H1 (cell line): ENCODE results near the gene OSBPL2. TPM values are rescaled to one million over a fixed set of nuclear protein-coding genes. Genes with fewer than 3 reads are reported as not detected.

Experiments used
- FOSL1 ChIP-seq: IDR thresholded peaks from 2 replicates; pipeline ENCODE4 v1.6.1; 2011; ENCODE audit warnings: mild to moderate bottlenecking, low read depth, low read length, moderate library complexity; ENCODE audit not compliant: insufficient read depth
- polyA plus RNA-seq, 7 experiments: library from polyadenylated mRNA; depleted of rRNA in 3 of 7; stranded (reverse) in 5 of 7; unstranded in 2 of 7; fragments of >200 nt in 5 of 7; fragments of 200-250 nt in 2 of 7; gene quantifications; 1 replicate in 5 of 7; 2 replicates in 1 of 7; 4 replicates in 1 of 7; pipeline versions ENCODE4 v1.2.1 to v1.2.3, GENCODE V29; 2011 to 2013; ENCODE audit warnings: missing spikeins in 2 of 7, mixed read lengths in 2 of 7
- total RNA-seq: library from RNA; stranded (reverse); fragmentation: NEBNext Ultra II Directional; extraction: Animal tissue kit (Norgen Biotek cat#: 25700); gene quantifications from 2 replicates; pipeline ENCODE4 v1.2.1, GENCODE V29; 2021

The OSBPL2 gene
- total and polyA plus RNA-seq, 2 of the 8 experiments (the other 6 are each of a cell fraction or from before 2014, with no cell fraction given), result 11.7 to 42.4 TPM

DNA sequence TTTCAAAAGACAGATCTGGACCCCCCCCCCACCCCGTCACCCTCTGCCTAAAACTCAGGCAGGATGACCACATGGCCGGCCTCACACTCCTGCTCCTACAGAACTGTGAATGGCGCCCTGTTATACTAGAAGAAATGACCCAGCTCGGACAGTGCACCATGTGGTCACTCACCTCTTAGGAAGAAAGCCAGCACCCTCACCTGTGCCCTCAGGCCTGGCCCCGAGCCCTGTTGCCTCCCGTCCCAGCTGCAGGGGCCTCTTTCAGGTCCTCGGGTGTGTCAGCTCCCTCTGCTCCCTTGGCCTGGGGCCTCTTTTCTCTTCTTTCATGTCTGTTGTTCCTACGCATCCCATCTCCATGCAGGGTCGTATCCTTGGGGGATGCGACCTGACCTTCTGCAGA is 23.7 kb downstream of the OSBPL2 start (continued):
- no peak for TF ChIP-seq FOSL1
